Measurements from ENCODE around the gene SEPTIN8. TPM values are rescaled to one million over a fixed set of nuclear protein-coding genes. Genes with fewer than 3 reads are reported as not detected.

The SEPTIN8 gene
- total and polyA plus RNA-seq, 10 donors = 6.1 to 29.8 (median 17.9) TPM

Other genes starting within 250 kb of the SEPTIN8 start
- gene IL5, start 233.7 kb downstream of the SEPTIN8 start, total RNA-seq = not detected
- not detected for gene IL5, start 233.7 kb downstream of the SEPTIN8 start, polyA plus RNA-seq
- 10 to 100 TPM; 23.8 to 34.0 (median 28.2) TPM for gene RAD50, start 220.3 kb downstream of the SEPTIN8 start, total RNA-seq
- gene RAD50, start 220.3 kb downstream of the SEPTIN8 start, polyA plus RNA-seq = 1 to 10 TPM; 4.2 to 7.8 (median 4.4) TPM
- gene IL13, start 119.1 kb downstream of the SEPTIN8 start, total RNA-seq = not detected
- gene IL13, start 119.1 kb downstream of the SEPTIN8 start, polyA plus RNA-seq = under 1 TPM in 2 of 3 donors, not detected in 1; 0.06 to 0.07 TPM
- gene IL4, start 103.2 kb downstream of the SEPTIN8 start, total RNA-seq = not detected
- gene IL4, start 103.2 kb downstream of the SEPTIN8 start, polyA plus RNA-seq = not detected
- gene KIF3A, start 39.7 kb downstream of the SEPTIN8 start, total RNA-seq = 10 to 100 TPM in 1 of 7 donors, 1 to 10 TPM in 6; 4.5 to 10.7 (median 7.9) TPM
- 1 to 10 TPM; 1.3 to 2.4 (median 2.1) TPM for gene KIF3A, start 39.7 kb downstream of the SEPTIN8 start, polyA plus RNA-seq
- 1 to 10 TPM in 5 of 7 donors, under 1 TPM in 2; 0.19 to 5.2 (median 1.1) TPM for gene CCNI2, start 29.8 kb downstream of the SEPTIN8 start, total RNA-seq
- gene CCNI2, start 29.8 kb downstream of the SEPTIN8 start, polyA plus RNA-seq = under 1 TPM; 0.32 to 0.91 (median 0.36) TPM
- not detected for gene SOWAHA, start 36.1 kb upstream of the SEPTIN8 start, total RNA-seq
- gene SOWAHA, start 36.1 kb upstream of the SEPTIN8 start, polyA plus RNA-seq = under 1 TPM; 0.03 to 0.56 (median 0.24) TPM
- 10 to 100 TPM in 2 of 7 donors, 1 to 10 TPM in 5; 1.8 to 26.1 (median 4.0) TPM for gene SHROOM1, start 53.4 kb upstream of the SEPTIN8 start, total RNA-seq
- gene SHROOM1, start 53.4 kb upstream of the SEPTIN8 start, polyA plus RNA-seq = 1 to 10 TPM; 1.1 to 2.8 (median 1.4) TPM
- under 1 TPM in 4 of 7 donors, not detected in 3; 0.17 to 0.40 (median 0.34) TPM for gene GDF9, start 89.2 kb upstream of the SEPTIN8 start, total RNA-seq
- under 1 TPM; 0.29 to 0.59 (median 0.56) TPM for gene GDF9, start 89.2 kb upstream of the SEPTIN8 start, polyA plus RNA-seq
- 100 to 1,000 TPM in 4 of 7 donors, 10 to 100 TPM in 3; 59.6 to 176 (median 159) TPM for gene UQCRQ, start 89.4 kb upstream of the SEPTIN8 start, total RNA-seq
- 100 to 1,000 TPM; 175 to 266 (median 192) TPM for gene UQCRQ, start 89.4 kb upstream of the SEPTIN8 start, polyA plus RNA-seq
- 1 to 10 TPM; 1.9 to 6.1 (median 2.3) TPM for gene LEAP2, start 96.4 kb upstream of the SEPTIN8 start, total RNA-seq
- gene LEAP2, start 96.4 kb upstream of the SEPTIN8 start, polyA plus RNA-seq = 1 to 10 TPM; 2.1 to 3.3 (median 2.9) TPM
- gene AFF4, start 186.4 kb upstream of the SEPTIN8 start, total RNA-seq = 10 to 100 TPM; 60.5 to 84.3 (median 71.1) TPM
- gene AFF4, start 186.4 kb upstream of the SEPTIN8 start, polyA plus RNA-seq = 1 to 10 TPM; 5.1 to 8.0 (median 5.7) TPM
- gene ZCCHC10, start 249.3 kb upstream of the SEPTIN8 start, total RNA-seq = 10 to 100 TPM; 16.2 to 26.1 (median 17.1) TPM
- gene ZCCHC10, start 249.3 kb upstream of the SEPTIN8 start, polyA plus RNA-seq = 10 to 100 TPM; 28.6 to 34.5 (median 34.2) TPM